D721Med (cell line): Measurements from ENCODE around the gene DGKG.

ENCODE experiments used
- DNase-seq: peaks from one replicate; pipeline ENCODE4 v3.0.0; 2011; ENCODE audit warnings: low spot score; ENCODE audit not compliant: insufficient read length
- FAIRE-seq: peaks from 2 replicates; lab custom pipeline; 2011; peaks lifted over from hg19 to GRCh38; lab: Jason Lieb, UNC
- TF ChIP-seq, protein P1 (sequence below): IDR thresholded peaks from 2 replicates; pipeline ENCODE4 v1.5.1; 2012; ENCODE audit warnings: mild to moderate bottlenecking, control low read depth; ENCODE audit not compliant: insufficient read depth; ENCODE audit errors: missing control alignments

The DGKG gene

DNA sequence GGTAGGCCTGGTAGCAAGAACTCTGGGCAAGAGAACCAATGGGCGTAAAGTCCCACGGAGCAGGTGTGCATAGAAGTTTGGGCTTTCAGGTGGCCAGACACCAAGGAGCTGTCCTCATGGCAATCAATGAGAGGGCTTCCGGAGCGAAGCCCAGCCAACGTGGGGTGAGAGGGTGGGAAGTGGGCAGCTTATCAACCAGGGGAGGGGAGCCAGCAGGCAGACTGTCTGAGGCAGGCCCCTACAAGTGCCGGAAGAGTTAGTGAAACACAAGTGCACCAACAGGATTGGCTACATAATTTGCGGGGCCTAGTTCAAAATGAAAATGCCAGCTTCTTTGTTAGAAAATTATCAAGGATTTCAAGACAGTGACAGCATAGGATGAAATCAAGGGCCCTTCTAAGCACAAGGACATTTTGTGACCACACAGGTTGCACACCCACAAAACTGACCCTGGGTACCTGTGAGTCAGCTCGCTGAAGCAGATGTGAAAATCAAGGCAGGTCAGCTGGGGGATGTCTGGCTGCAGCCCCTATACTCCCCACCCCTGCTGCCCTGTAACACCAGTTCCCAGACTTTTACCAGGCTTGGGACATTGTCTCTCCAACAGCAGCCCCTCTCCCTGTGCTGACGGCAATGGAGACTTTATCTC is 151.1 kb downstream of the DGKG start:
- FAIRE-seq (no peak), DNase-seq (no peak)
- TF ChIP-seq, protein P1, sequence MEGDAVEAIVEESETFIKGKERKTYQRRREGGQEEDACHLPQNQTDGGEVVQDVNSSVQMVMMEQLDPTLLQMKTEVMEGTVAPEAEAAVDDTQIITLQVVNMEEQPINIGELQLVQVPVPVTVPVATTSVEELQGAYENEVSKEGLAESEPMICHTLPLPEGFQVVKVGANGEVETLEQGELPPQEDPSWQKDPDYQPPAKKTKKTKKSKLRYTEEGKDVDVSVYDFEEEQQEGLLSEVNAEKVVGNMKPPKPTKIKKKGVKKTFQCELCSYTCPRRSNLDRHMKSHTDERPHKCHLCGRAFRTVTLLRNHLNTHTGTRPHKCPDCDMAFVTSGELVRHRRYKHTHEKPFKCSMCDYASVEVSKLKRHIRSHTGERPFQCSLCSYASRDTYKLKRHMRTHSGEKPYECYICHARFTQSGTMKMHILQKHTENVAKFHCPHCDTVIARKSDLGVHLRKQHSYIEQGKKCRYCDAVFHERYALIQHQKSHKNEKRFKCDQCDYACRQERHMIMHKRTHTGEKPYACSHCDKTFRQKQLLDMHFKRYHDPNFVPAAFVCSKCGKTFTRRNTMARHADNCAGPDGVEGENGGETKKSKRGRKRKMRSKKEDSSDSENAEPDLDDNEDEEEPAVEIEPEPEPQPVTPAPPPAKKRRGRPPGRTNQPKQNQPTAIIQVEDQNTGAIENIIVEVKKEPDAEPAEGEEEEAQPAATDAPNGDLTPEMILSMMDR, result no peak

DNA sequence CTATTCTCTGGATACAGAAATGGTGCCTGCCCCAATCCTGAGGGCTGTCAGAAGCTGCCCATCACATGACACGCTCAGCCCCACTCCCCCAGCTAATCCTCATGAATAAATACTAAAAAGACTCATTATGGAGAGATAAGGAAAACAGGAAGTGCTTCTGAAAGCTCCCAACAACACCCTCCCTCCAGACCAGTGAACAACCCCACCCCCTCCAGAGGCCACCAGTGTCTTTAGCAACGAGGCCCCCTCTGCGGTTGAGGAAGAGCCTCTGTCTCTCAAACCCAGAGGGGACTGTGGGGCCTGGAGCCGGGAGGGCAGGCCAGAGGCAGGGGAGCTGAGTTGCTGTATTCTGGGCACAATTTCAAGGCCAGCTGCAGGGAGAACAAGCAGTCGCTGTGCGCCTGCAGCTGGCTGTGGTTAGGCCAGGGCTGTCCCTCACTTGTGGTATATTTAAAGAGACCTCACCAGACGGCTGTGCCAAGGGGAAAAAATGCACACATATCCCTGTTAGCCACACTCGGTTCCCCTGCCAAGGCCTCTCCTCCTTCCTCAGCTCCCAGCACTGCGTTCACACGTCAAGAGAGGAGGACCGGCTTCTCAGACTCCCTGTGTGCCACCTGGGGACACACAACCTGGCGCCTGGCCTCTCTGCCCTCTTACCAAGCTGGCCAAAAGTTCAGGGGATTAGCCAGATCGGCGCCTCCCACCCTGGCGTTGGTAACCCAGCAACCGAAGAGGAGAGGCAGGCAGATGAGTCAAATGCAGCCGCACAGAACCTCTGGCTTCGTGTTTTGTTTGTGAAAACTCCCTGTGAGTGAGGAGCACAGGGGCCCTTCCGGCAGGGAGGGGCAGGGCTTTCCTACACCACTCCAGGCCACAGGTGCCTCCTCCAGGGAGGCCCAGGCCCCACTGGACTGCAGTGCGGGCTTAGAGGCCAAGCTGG is 152.0 kb downstream of the DGKG start:
- FAIRE-seq, result no peak
- no peak for DNase-seq

DNA sequence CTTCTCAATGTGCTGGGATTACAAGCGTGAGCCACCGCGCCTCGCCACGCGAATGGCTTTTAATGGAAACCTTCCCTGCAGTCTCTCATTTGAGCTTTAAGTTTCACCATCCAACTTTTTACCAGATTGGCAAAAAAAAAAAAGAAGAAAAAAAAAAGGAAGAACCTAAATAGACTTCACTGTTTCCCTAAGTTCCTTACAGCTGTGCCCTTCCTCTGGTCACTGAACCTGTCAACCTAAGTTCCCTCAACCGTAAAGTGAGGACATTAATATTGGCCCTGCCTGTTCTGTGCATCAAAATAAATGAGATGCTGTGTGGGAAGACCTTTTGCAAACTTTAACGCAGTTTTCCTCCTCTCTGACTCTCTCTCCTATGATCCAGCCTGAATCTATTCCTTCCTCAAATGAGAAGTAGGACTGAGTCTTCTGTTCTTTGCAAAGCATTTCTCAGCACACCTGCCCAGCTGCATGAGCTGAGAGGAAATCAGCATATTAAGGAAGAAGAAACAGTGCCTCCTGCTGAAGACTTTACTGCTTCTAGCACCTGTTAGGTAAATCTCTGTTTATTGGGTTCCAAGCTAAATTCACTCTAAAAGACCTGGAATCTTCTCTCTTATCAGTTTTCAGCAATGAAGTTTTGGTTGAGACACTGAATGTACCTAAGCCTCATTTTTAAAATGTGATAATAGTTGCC is 153.6 kb downstream of the DGKG start:
- TF ChIP-seq, protein P1, result no peak
- FAIRE-seq, result no peak
- DNase-seq, result no peak

More for the DNA sequence above, 152.0 kb downstream of the DGKG start:
- TF ChIP-seq, protein P1, result no peak

DNA sequence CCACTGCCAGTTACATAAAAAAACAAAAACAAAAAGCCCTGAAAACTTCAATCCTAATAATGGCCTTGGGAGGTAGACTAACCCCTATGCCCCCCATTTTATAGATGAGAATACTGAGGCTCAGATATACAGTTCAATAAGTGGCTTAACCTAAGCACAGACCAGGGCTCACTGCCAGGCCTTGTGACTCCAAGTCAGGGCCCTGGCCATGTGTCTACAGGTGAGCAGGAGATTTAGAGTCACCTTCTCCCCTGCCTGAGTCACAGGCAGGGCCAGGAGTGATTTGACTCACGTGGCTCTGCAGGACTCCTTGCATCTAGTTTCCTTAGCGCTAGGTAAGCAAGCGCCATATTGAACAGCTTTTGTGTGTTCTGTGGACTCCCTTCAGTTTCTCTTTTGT is 154.5 kb downstream of the DGKG start:
- DNase-seq (no peak), FAIRE-seq (no peak)
- TF ChIP-seq, protein P1, result no peak

DNA sequence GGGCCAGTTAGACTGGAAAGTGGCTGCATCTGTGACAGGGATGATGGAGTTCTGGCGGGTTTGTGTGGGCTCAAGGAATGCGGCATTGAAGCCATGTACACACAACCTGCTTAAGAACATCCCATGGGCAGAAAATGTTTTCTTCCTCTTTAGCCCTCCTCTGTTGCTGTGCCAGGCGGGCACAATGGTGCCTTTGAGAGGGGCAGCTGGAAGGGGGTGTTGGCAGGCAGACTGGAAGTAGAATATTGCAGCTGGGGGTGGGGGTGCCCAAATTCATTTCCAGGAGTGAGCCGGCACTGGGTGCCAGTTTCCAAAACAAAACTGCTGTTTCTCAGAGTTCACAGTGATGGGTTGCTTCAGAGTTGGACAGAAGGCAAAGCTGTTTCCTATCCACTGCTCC is 161.3 kb downstream of the DGKG start:
- FAIRE-seq (no peak), DNase-seq (no peak)
- TF ChIP-seq, protein P1, result no peak

DNA sequence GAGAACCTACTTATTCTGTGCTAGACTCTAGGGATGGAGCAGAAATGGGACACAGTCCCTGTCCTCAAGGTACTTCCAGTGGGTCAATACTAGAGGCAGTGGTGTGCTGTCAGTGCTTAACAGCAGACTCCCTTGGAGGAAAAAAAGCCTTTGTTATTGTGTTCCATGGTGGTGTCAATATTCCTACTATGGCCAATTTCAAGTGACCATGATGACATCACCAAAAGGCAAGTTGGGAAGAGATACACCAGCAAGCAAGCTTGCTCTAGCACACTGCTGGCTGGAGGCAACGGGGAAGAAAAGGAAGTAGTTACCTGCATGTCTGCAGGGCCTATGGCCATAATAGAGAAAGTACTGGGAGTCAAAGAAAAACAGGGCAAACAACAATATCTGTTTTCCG is 163.6 kb downstream of the DGKG start:
- DNase-seq, result no peak
- FAIRE-seq, result no peak
- TF ChIP-seq, protein P1, result no peak
